Choroid plexus epithelial cell (primary cell): ENCODE data around the gene ZSCAN18.
"Not testable (repeated sequence)": the region's sequence is repeated elsewhere in the genome, so short reads cannot be mapped to it uniquely, and the experiment has no call there.

Source experiments
- DNase-seq: peaks from one replicate; pipeline ENCODE4 v3.0.0-alpha.2; 2010; ENCODE audit warnings: low read depth
- H3K4me3 ChIP-seq: 2 replicates; pipeline ENCODE4 v1.5.1; 2011; ENCODE audit warnings: low read depth, mild to moderate bottlenecking, control low read depth, low read length, moderate library complexity
- TF ChIP-seq, protein P1 (sequence below): conservative IDR thresholded peaks from 2 replicates; pipeline ENCODE4 v1.5.1; 2011; ENCODE audit warnings: low read depth, mild to moderate bottlenecking, control low read depth, inconsistent platforms, low read length, moderate library complexity

Gene ZSCAN18, protein sequence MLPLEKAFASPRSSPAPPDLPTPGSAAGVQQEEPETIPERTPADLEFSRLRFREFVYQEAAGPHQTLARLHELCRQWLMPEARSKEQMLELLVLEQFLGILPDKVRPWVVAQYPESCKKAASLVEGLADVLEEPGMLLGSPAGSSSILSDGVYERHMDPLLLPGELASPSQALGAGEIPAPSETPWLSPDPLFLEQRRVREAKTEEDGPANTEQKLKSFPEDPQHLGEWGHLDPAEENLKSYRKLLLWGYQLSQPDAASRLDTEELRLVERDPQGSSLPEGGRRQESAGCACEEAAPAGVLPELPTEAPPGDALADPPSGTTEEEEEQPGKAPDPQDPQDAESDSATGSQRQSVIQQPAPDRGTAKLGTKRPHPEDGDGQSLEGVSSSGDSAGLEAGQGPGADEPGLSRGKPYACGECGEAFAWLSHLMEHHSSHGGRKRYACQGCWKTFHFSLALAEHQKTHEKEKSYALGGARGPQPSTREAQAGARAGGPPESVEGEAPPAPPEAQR

GRCh38 chr19:58097781-58098681 lies at the start of gene ZSCAN18:
TSS of gene ZSCAN18 (minus strand) at chr19:58098231. CDS start at chr19:58090267, 7,964 bp downstream.
- DNase-seq = peak; percentile 98
- TF ChIP-seq, protein P1, sequence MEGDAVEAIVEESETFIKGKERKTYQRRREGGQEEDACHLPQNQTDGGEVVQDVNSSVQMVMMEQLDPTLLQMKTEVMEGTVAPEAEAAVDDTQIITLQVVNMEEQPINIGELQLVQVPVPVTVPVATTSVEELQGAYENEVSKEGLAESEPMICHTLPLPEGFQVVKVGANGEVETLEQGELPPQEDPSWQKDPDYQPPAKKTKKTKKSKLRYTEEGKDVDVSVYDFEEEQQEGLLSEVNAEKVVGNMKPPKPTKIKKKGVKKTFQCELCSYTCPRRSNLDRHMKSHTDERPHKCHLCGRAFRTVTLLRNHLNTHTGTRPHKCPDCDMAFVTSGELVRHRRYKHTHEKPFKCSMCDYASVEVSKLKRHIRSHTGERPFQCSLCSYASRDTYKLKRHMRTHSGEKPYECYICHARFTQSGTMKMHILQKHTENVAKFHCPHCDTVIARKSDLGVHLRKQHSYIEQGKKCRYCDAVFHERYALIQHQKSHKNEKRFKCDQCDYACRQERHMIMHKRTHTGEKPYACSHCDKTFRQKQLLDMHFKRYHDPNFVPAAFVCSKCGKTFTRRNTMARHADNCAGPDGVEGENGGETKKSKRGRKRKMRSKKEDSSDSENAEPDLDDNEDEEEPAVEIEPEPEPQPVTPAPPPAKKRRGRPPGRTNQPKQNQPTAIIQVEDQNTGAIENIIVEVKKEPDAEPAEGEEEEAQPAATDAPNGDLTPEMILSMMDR = no peak
- H3K4me3 ChIP-seq = peak within 1 kb of the TSS; percentile 93

DNA sequence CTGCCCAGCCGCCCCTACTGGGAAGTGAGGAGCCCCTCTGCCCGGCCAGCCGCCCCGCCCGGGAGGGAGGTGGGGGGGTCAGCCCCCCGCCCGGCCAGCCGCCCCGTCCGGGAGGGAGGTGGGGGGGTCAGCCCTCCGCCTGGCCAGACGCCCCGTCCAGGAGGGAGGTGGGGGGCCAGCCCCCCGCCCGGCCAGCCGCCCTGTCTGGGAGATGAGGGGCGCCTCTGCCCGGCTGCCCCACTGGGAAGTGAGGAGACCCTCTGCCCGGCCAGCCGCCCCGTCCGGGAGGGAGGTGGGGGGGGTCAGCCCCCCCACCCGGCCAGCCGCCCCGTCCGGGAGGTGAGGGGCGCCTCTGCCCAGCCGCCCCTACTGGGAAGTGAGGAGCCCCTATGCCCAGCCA lies 49.4 kb upstream of the ZSCAN18 start:
- not testable (repeated sequence) for DNase-seq, H3K4me3 ChIP-seq

DNA sequence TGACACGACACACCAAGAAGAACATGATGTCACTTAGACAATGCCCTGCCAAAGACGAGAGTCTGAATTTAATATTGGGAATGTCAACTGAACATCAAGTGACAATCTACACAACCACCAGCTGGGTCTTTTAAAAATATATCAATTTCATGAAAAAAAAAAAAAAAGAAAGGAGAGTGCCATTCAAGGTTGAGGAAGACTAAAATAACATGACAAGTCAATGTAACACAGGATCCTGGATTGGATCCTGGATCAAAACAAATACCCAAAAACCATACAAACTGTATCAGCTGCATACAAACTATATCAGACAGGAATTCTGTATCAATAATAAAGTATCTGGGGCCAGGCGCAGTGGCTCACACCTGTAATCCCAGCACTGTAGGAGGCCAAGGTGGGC lies 47.8 kb upstream of the ZSCAN18 start:
- DNase-seq = no peak
- TF ChIP-seq, protein P1 = no peak
- H3K4me3 ChIP-seq = no peak overlapping the region

GRCh38 chr19:58134244-58134643 lies 36.2 kb upstream of the ZSCAN18 start:
- H3K4me3 ChIP-seq = no peak overlapping the region
- TF ChIP-seq, protein P1 = no peak
- DNase-seq = no peak

DNA sequence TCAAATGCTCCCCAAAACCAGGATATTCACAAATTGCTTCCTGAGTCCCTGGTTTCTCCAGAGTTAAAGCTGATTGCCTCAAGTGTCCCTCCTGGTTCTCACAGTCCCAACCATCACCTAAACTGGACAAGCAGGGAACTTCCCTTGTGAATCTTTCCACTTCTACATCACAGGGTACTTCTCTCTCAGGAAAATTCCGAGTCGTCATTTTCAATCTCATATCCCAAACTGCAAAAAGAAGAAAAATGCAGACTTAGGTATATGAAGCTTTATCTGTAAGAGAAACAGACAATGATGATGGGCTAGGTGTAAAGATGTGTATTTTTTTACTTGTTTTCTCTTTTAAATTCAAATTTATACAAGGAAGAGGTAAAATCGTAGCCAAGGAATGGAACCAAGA lies 31.3 kb upstream of the ZSCAN18 start:
- H3K4me3 ChIP-seq = no peak overlapping the region
- no peak for DNase-seq
- TF ChIP-seq, protein P1 = no peak

DNA sequence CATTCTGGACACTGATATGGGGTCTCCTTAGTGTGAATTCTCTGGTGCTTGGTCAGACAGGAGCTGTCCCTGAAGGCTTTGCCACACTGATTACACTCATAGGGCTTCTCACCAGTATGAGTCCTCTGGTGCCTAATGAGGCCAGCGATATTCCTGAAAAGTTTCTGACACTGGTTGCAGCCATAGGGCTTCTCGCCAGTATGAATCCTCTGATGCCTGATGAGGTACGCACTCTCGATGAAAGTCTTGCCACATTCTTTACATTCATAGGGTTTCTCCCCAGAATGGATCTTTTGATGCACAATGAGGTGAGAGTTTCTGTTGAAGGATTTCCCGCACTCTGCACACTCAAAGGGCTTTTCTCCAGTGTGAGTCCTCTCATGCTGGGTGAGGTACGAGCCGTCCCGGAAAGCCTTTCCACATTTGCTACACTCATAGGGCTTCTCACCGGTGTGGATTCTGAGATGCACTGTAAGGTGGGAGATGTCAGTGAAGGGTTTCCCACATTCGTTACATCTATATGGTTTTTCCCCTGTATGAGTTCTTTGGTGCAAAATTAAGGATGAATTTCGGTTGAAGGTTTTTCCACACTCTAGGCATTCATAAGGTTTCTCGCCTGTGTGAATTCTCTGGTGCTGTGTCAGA lies 30.1 kb upstream of the ZSCAN18 start:
- TF ChIP-seq, protein P1 = no peak
- peak; percentile 3 for DNase-seq
- no peak overlapping the region for H3K4me3 ChIP-seq

DNA sequence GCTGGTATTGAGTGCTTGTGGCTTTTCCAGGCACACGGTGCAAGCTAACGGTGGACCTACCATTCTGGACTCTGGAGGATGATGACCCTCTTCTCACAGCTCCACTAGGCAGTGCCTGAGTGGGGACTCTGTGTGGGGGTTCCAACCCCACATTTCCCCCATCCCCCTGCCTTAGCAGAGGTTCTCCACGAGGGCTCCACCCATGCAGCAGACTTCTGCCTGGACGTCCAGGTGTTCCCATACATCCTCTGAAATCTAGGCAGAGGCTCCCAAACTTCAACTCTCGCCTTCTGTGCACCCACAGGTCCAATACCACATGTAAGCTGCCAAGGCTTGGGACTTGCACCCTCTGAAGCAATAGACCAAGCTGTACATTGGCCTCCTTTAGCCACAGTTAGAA lies 25.3 kb upstream of the ZSCAN18 start:
- TF ChIP-seq, protein P1 = no peak
- DNase-seq = no peak
- no peak overlapping the region for H3K4me3 ChIP-seq
